Endothelial cell of umbilical vein (primary cell): ENCODE data around the gene CRYAB. TPM values are rescaled to one million over a fixed set of nuclear protein-coding genes. Genes with fewer than 3 reads are reported as not detected.

ENCODE experiments used
- BruUV-seq: library from RNA; stranded (reverse); fragments of 400-500 nt; replicated peaks from 2 replicates; lab custom pipeline; 2021; lab: Mats Ljungman, UMichigan
- CTCF ChIA-PET: fragments of 300-600, 350-600 bp; sonication (Branson Sonifier 250); formaldehyde crosslinking; loops from one replicate; lab custom pipeline; 2021; ENCODE audit warnings: antibody characterized with exemption, inconsistent platforms; lab: Charles Lee
- POLR2A ChIA-PET: fragments of 300-600, 350-600 bp; sonication (Branson Sonifier 250); formaldehyde crosslinking; loops from one replicate; lab custom pipeline; 2021; ENCODE audit warnings: antibody characterized with exemption, inconsistent platforms; lab: Charles Lee
- DNase-seq: peaks from one replicate; pipeline ENCODE4 v3.0.0-alpha.2; 2011; ENCODE audit warnings: low read depth, low spot score
- FAIRE-seq: peaks from 2 replicates; lab custom pipeline; 2011; peaks lifted over from hg19 to GRCh38; lab: Jason Lieb, UNC
- H2AFZ ChIP-seq: 2 replicates; pipeline ENCODE4 v1.6.0; 2012; ENCODE audit warnings: low read depth, low read length, control low read depth, inconsistent platforms
- H3K27ac ChIP-seq: 2 replicates; pipeline ENCODE4 v1.5.1; 2011; ENCODE audit warnings: low read depth, mild to moderate bottlenecking, control low read depth, low read length, moderate library complexity; ENCODE audit not compliant: insufficient read depth
- H3K27me3 ChIP-seq, 2 experiments: 2 replicates each; pipeline versions ENCODE4 v1.6.0 to v1.6.1; 2011; ENCODE audit warnings: low read length in 2 of 2, mixed read lengths in 1 of 2; ENCODE audit not compliant: control insufficient read depth in 2 of 2, insufficient read depth in 2 of 2
- H3K36me3 ChIP-seq, 2 experiments: 2 replicates in 1 of 2; 3 replicates in 1 of 2; pipeline ENCODE4 v1.5.1; 2011; ENCODE audit warnings: low read length in 2 of 2, mild to moderate bottlenecking in 1 of 2, moderate library complexity in 1 of 2; ENCODE audit not compliant: control insufficient read depth in 2 of 2, insufficient read depth in 2 of 2; ENCODE audit errors: extremely low read depth in 1 of 2
- H3K4me1 ChIP-seq: 3 replicates; pipeline ENCODE4 v1.5.1; 2011; ENCODE audit warnings: mild to moderate bottlenecking, low read length; ENCODE audit not compliant: control insufficient read depth, insufficient read depth; ENCODE audit errors: extremely low read depth
- H3K4me2 ChIP-seq: 2 replicates; pipeline ENCODE4 v1.6.1; 2011; ENCODE audit warnings: low read length, control low read depth, mixed read lengths; ENCODE audit not compliant: insufficient read depth
- H3K4me3 ChIP-seq, 3 experiments: fragments of 200-600 bp in 1 of 3; sonication (generic), shearing (Covaris generic) in 1 of 3; replicated peaks in 1 of 3; 2 replicates each; pipeline ENCODE4 v1.5.1; 2011 to 2016; ENCODE audit warnings: control low read depth in 3 of 3, low read length in 3 of 3, mild to moderate bottlenecking in 2 of 3, inconsistent platforms in 1 of 3, low read depth in 1 of 3, moderate library complexity in 1 of 3; ENCODE audit not compliant: insufficient read depth in 1 of 3
- H3K79me2 ChIP-seq: 2 replicates; pipeline ENCODE4 v1.6.0; 2012; ENCODE audit warnings: low read length, inconsistent platforms; ENCODE audit not compliant: control insufficient read depth, insufficient read depth
- H3K9ac ChIP-seq: replicated peaks from 2 replicates; pipeline ENCODE3; 2011; ENCODE audit warnings: low read length, control low read depth; ENCODE audit not compliant: insufficient read depth; ENCODE audit errors: extremely low read depth
- H3K9me1 ChIP-seq: replicated peaks from 3 replicates; pipeline ENCODE4 v1.6.0; 2011; ENCODE audit warnings: mild to moderate bottlenecking, low read length; ENCODE audit not compliant: control insufficient read depth, insufficient read depth; ENCODE audit errors: extremely low read depth
- H3K9me3 ChIP-seq: replicated peaks from 2 replicates; pipeline ENCODE4 v1.5.1; 2012; ENCODE audit warnings: low read length, inconsistent platforms; ENCODE audit not compliant: control insufficient read depth, insufficient read depth
- H4K20me1 ChIP-seq: replicated peaks from 2 replicates; pipeline ENCODE3; 2011; ENCODE audit warnings: mild to moderate bottlenecking, low read length; ENCODE audit not compliant: control insufficient read depth, insufficient read depth; ENCODE audit errors: extremely low read depth
- CTCF ChIP-seq, 2 donors: IDR thresholded peaks; 1 replicate in 1 of 2; 2 replicates in 1 of 2; pipeline ENCODE4 v1.5.1; 2011; ENCODE audit warnings: low read length in 2 of 2, mild to moderate bottlenecking in 2 of 2, moderate library complexity in 2 of 2, control low read depth in 1 of 2, inconsistent platforms in 1 of 2, low read depth in 1 of 2; ENCODE audit not compliant: insufficient read depth in 1 of 2; ENCODE audit errors: extremely low read depth in 1 of 2
- EZH2 ChIP-seq: IDR thresholded peaks from 2 replicates; pipeline ENCODE4 v1.6.1; 2012; ENCODE audit warnings: borderline replicate concordance, low read depth, mild to moderate bottlenecking, moderate library complexity, low read length, inconsistent platforms; ENCODE audit not compliant: severe bottlenecking
- FOS ChIP-seq: IDR thresholded peaks from 2 replicates; pipeline ENCODE4 v1.6.1; 2011; ENCODE audit warnings: mild to moderate bottlenecking, low read length, moderate library complexity, borderline replicate concordance; ENCODE audit not compliant: insufficient read depth
- GATA2 ChIP-seq: IDR thresholded peaks from 2 replicates; pipeline ENCODE4 v1.7.0; 2011; ENCODE audit warnings: low read depth, mild to moderate bottlenecking, moderate library complexity, mixed read lengths, low read length; ENCODE audit not compliant: insufficient read length, insufficient read depth
- JUN ChIP-seq: IDR thresholded peaks from 2 replicates; pipeline ENCODE4 v1.6.1; 2011; ENCODE audit warnings: borderline replicate concordance, low read depth; ENCODE audit not compliant: insufficient read length, insufficient read depth
- MAX ChIP-seq: IDR thresholded peaks from 2 replicates; pipeline ENCODE4 v1.6.1; 2011; ENCODE audit not compliant: insufficient read depth, insufficient read length
- MYC ChIP-seq: IDR thresholded peaks from one replicate; pipeline ENCODE4 v1.6.1; 2011; ENCODE audit warnings: mild to moderate bottlenecking, low read depth, low read length
- POLR2A ChIP-seq: IDR thresholded peaks from 2 replicates; pipeline ENCODE4 v1.6.1; 2012; ENCODE audit warnings: low read depth, mild to moderate bottlenecking, control low read depth, low read length
- POLR2AphosphoS5 ChIP-seq: IDR thresholded peaks from 2 replicates; pipeline ENCODE4 v1.6.1; 2012; ENCODE audit warnings: low read depth, mild to moderate bottlenecking, control low read depth, low read length, moderate library complexity; ENCODE audit not compliant: insufficient read depth
- dilution Hi-C: fragments of 300-500 bp; cut with MboI; formaldehyde crosslinking; loops from one replicate; pipeline ENCODE4 v1.15.0; 2019; ENCODE audit warnings: low sequenced_read_pairs; ENCODE audit not compliant: extremely low pct_ligation_motif_present
- intact Hi-C: fragments of 100-400 bp; cut with micrococcal nuclease; formaldehyde crosslinking; loops from one replicate; pipeline ENCODE4 v1.10.0; 2022
- polyA plus RNA-seq, 4 experiments: library from polyadenylated mRNA; depleted of rRNA in 3 of 4; stranded (reverse) in 3 of 4; unstranded in 1 of 4; fragments of >200 nt; gene quantifications; 2 replicates each; pipeline versions ENCODE4 v1.2.1 to v1.2.3, GENCODE V29; 2011 to 2012; ENCODE audit warnings: missing spikeins in 1 of 4
- total RNA-seq: library from RNA; stranded (reverse); gene quantifications from 2 replicates; pipeline ENCODE4 v1.2.3, GENCODE V29; 2021

The CRYAB gene
- total and polyA plus RNA-seq, 2 donors (not counting 3 experiments of a cell fraction or from before 2014, with no cell fraction given): 0.48 TPM; not detected in 1

- no peak for DNase-seq
- Histone ChIP-seq H3K9me1 (no peaks in the 10 kb centered on the region), H3K36me3 (no peaks in the 10 kb centered on the region), H4K20me1 (no peaks in the 10 kb centered on the region), H2AFZ (no peak overlapping the region), H3K4me2 (no peak overlapping the region), H3K4me3 (no peak overlapping the region), H3K9me3 (no peaks in the 10 kb centered on the region), H3K79me2 (no peaks in the 10 kb centered on the region), H3K9ac (no peak overlapping the region), H3K27ac (no peak overlapping the region), H3K4me1 (peaks cover 4% of the 10 kb centered on the region), H3K27me3 (no peaks in the 10 kb centered on the region)
- no TSS peak for BruUV-seq
- dilution Hi-C loops: no loop called here
- TF ChIP-seq GATA2 (no peak), CTCF (IDR thresholded peaks at IDR 0.05; ENCODE audit: extremely low read depth in 1 of 2, insufficient read depth in 1 of 2, low read depth in 1 of 2, low read length in 2 of 2) (no peak), EZH2 (no peak), FOS (no peak), POLR2A (no peak), POLR2AphosphoS5 (no peak), MYC (no peak), MAX (no peak), JUN (no peak)
- intact Hi-C loops: no loop called here
- POLR2A ChIA-PET: no interaction called here
- no peak for FAIRE-seq
- CTCF ChIA-PET: interaction anchor here (1.2 kb wide), 1 partner anchor 11 kb away, joined by 4 read pairs; no protein-coding TSS in a partner anchor
These were observed 24.7 kb downstream of the CRYAB start for GRCh38 chr11:111886844-111887243.
